Measurements from ENCODE around the gene SCG3. TPM values are rescaled to one million over a fixed set of nuclear protein-coding genes. Genes with fewer than 3 reads are reported as not detected.
A peak's percentile ranks its signal among the peaks of the same experiment; 100 is the strongest.

SCG3 gene
- total RNA-seq, 1 experiment from 2014 or later = not detected

- Histone ChIP-seq H3K4me3 (no peak overlapping the region), H3K4me1 (replicated peaks) (peaks cover 12% of the 10 kb centered on the region), H3K36me3 (no peaks in the 10 kb centered on the region), H3K27ac (no peak overlapping the region), H3K9me3 (replicated peaks) (no peaks in the 10 kb centered on the region), H3K27me3 (replicated peaks) (peaks cover 74% of the 10 kb centered on the region)
- DNase-seq (ENCODE audit: low read depth in 1 of 2, low spot score in 2 of 2) = no peak
Observed at GRCh38 chr15:51750186-51750585, 68.9 kb downstream of the SCG3 start.

- Histone ChIP-seq H3K4me3 (peak within 1 kb of the TSS; percentile 79), H3K27me3 (replicated peaks) (peaks cover 66% of the 10 kb centered on the region), H3K9me3 (replicated peaks) (no peaks in the 10 kb centered on the region), H3K36me3 (no peaks in the 10 kb centered on the region), H3K27ac (no peak within 1 kb of the TSS), H3K4me1 (replicated peaks) (peaks cover 12% of the 10 kb centered on the region)
- DNase-seq (ENCODE audit: low read depth in 1 of 2, low spot score in 2 of 2) = peak in 1 of 2 experiments; percentile 18
Observed at GRCh38 chr15:51750792-51751696, 69.7 kb downstream of the SCG3 start, which contains the start of gene TMOD2. TMOD2 (plus strand) TSS chr15:51751597; CDS start chr15:51766442, 14,845 bp downstream.

GRCh38 chr15:51751697-51752683 lies 70.7 kb downstream of the SCG3 start:
- Histone ChIP-seq H3K9me3 (replicated peaks) (no peaks in the 10 kb centered on the region), H3K27me3 (replicated peaks) (peaks cover 59% of the 10 kb centered on the region), H3K27ac (no peak overlapping the region), H3K36me3 (no peaks in the 10 kb centered on the region), H3K4me1 (replicated peaks) (peaks cover 12% of the 10 kb centered on the region), H3K4me3 (peak overlapping the region; percentile 79)
- DNase-seq (ENCODE audit: low read depth in 1 of 2, low spot score in 2 of 2) = peak in 1 of 2 experiments; percentile 37

- Histone ChIP-seq H3K27ac (no peak overlapping the region), H3K4me1 (replicated peaks) (peaks cover 12% of the 10 kb centered on the region), H3K9me3 (replicated peaks) (no peaks in the 10 kb centered on the region), H3K27me3 (replicated peaks) (peaks cover 56% of the 10 kb centered on the region), H3K4me3 (no peak overlapping the region), H3K36me3 (no peaks in the 10 kb centered on the region)
- DNase-seq (ENCODE audit: low read depth in 1 of 2, low spot score in 2 of 2) = no peak
Observed at GRCh38 chr15:51752888-51753287, 71.6 kb downstream of the SCG3 start.

- H3K27ac ChIP-seq = no peak overlapping the region
- DNase-seq (ENCODE audit: low read depth in 1 of 2, low spot score in 2 of 2) = no peak
- peaks cover 12% of the 10 kb centered on the region for H3K4me1 ChIP-seq (replicated peaks)
- no peak overlapping the region for H3K4me3 ChIP-seq
- no peaks in the 10 kb centered on the region for H3K9me3 ChIP-seq (replicated peaks)
- H3K27me3 ChIP-seq (replicated peaks) = peaks cover 48% of the 10 kb centered on the region
- H3K36me3 ChIP-seq = no peaks in the 10 kb centered on the region
Observed at GRCh38 chr15:51754267-51754666, 73.0 kb downstream of the SCG3 start.

- H3K27ac ChIP-seq = no peak overlapping the region
- no peak overlapping the region for H3K4me3 ChIP-seq
- H3K27me3 ChIP-seq (replicated peaks) = peaks cover 34% of the 10 kb centered on the region
- no peak for DNase-seq (ENCODE audit: low read depth in 1 of 2, low spot score in 2 of 2)
- H3K9me3 ChIP-seq (replicated peaks) = no peaks in the 10 kb centered on the region
- no peaks in the 10 kb centered on the region for H3K36me3 ChIP-seq
- H3K4me1 ChIP-seq (replicated peaks) = peaks cover 12% of the 10 kb centered on the region
Observed at GRCh38 chr15:51755790-51756189, 74.5 kb downstream of the SCG3 start.

- no peaks in the 10 kb centered on the region for H3K36me3 ChIP-seq
- DNase-seq (ENCODE audit: low read depth in 1 of 2, low spot score in 2 of 2) = no peak
- H3K4me1 ChIP-seq (replicated peaks) = peaks cover 6% of the 10 kb centered on the region
- H3K4me3 ChIP-seq = no peak overlapping the region
- no peaks in the 10 kb centered on the region for H3K9me3 ChIP-seq (replicated peaks)
- H3K27me3 ChIP-seq (replicated peaks) = peaks cover 27% of the 10 kb centered on the region
- H3K27ac ChIP-seq = no peak overlapping the region
Observed at GRCh38 chr15:51756482-51756881, 75.2 kb downstream of the SCG3 start.

GRCh38 chr15:51757450-51757849 lies 76.1 kb downstream of the SCG3 start:
- Histone ChIP-seq H3K27me3 (replicated peaks) (peaks cover 21% of the 10 kb centered on the region), H3K4me1 (replicated peaks) (no peaks in the 10 kb centered on the region; the same call in 1 of the 2 replicates), H3K36me3 (no peaks in the 10 kb centered on the region), H3K4me3 (no peak overlapping the region), H3K9me3 (replicated peaks) (no peaks in the 10 kb centered on the region), H3K27ac (no peak overlapping the region)
- DNase-seq (ENCODE audit: low read depth in 1 of 2, low spot score in 2 of 2) = no peak

GRCh38 chr15:51758645-51759044 lies 77.3 kb downstream of the SCG3 start:
- no peak for DNase-seq (ENCODE audit: low read depth in 1 of 2, low spot score in 2 of 2)
- peaks cover 11% of the 10 kb centered on the region; the same call in 1 of the 2 replicates for H3K27me3 ChIP-seq (replicated peaks)
- no peaks in the 10 kb centered on the region for H3K9me3 ChIP-seq (replicated peaks)
- H3K4me1 ChIP-seq (replicated peaks) = no peaks in the 10 kb centered on the region
- H3K36me3 ChIP-seq = no peaks in the 10 kb centered on the region
- H3K4me3 ChIP-seq = no peak overlapping the region
- H3K27ac ChIP-seq = no peak overlapping the region

GRCh38 chr15:51759557-51760070 lies 78.3 kb downstream of the SCG3 start:
- no peaks in the 10 kb centered on the region for H3K36me3 ChIP-seq
- no peak overlapping the region for H3K4me3 ChIP-seq
- H3K27me3 ChIP-seq (replicated peaks) = peaks cover 2% of the 10 kb centered on the region; the same call in 1 of the 2 replicates
- no peaks in the 10 kb centered on the region for H3K4me1 ChIP-seq (replicated peaks)
- no peaks in the 10 kb centered on the region for H3K9me3 ChIP-seq (replicated peaks)
- no peak for DNase-seq (ENCODE audit: low read depth in 1 of 2, low spot score in 2 of 2)
- no peak overlapping the region for H3K27ac ChIP-seq

- DNase-seq (ENCODE audit: low read depth in 1 of 2, low spot score in 2 of 2) = no peak
- Histone ChIP-seq H3K27ac (no peak overlapping the region), H3K36me3 (no peaks in the 10 kb centered on the region), H3K9me3 (replicated peaks) (no peaks in the 10 kb centered on the region), H3K4me1 (replicated peaks) (no peaks in the 10 kb centered on the region), H3K27me3 (replicated peaks) (no peaks in the 10 kb centered on the region), H3K4me3 (no peak overlapping the region)
Observed at GRCh38 chr15:51760805-51761204, 79.5 kb downstream of the SCG3 start.

- H3K36me3 ChIP-seq = no peaks in the 10 kb centered on the region
Observed at GRCh38 chr15:51765751-51766150, 84.4 kb downstream of the SCG3 start.

GRCh38 chr15:51766341-51766740 lies 85.0 kb downstream of the SCG3 start:
- no peaks in the 10 kb centered on the region for H3K27me3 ChIP-seq (replicated peaks)
- H3K4me3 ChIP-seq = no peak overlapping the region
- H3K4me1 ChIP-seq (replicated peaks) = no peaks in the 10 kb centered on the region
- no peaks in the 10 kb centered on the region for H3K9me3 ChIP-seq (replicated peaks)
- H3K36me3 ChIP-seq = no peaks in the 10 kb centered on the region
- H3K27ac ChIP-seq = no peak overlapping the region
- DNase-seq (ENCODE audit: low read depth in 1 of 2, low spot score in 2 of 2) = no peak

More at GRCh38 chr15:51765751-51766150, 84.4 kb downstream of the SCG3 start:
- no peaks in the 10 kb centered on the region for H3K4me1 ChIP-seq (replicated peaks)
- DNase-seq (ENCODE audit: low read depth in 1 of 2, low spot score in 2 of 2) = no peak
- H3K9me3 ChIP-seq (replicated peaks) = no peaks in the 10 kb centered on the region
- H3K4me3 ChIP-seq = no peak overlapping the region
- H3K27ac ChIP-seq = no peak overlapping the region
- no peaks in the 10 kb centered on the region for H3K27me3 ChIP-seq (replicated peaks)
